ENCODE results near the gene STK26.

GRCh38 chrX:132025041-132025440 lies 1.9 kb downstream of the STK26 start:
- TF ChIP-seq, protein P1, sequence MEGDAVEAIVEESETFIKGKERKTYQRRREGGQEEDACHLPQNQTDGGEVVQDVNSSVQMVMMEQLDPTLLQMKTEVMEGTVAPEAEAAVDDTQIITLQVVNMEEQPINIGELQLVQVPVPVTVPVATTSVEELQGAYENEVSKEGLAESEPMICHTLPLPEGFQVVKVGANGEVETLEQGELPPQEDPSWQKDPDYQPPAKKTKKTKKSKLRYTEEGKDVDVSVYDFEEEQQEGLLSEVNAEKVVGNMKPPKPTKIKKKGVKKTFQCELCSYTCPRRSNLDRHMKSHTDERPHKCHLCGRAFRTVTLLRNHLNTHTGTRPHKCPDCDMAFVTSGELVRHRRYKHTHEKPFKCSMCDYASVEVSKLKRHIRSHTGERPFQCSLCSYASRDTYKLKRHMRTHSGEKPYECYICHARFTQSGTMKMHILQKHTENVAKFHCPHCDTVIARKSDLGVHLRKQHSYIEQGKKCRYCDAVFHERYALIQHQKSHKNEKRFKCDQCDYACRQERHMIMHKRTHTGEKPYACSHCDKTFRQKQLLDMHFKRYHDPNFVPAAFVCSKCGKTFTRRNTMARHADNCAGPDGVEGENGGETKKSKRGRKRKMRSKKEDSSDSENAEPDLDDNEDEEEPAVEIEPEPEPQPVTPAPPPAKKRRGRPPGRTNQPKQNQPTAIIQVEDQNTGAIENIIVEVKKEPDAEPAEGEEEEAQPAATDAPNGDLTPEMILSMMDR (IDR thresholded peaks at IDR 0.05; ENCODE audit: low read depth, low read length, poor library complexity, severe bottlenecking) = no peak
- TF ChIP-seq EZH2phosphoT487 (IDR thresholded peaks at IDR 0.05; ENCODE audit: borderline replicate concordance, low read length) = no peak
